HG02885 (cell line): ENCODE data around the gene E2F4.

Source experiments
- ATAC-seq: cut with Tn5 transposase; IDR thresholded peaks from one replicate; pipeline ENCODE4 v1.9.1; 2021; ENCODE audit warnings: mild to moderate bottlenecking; ENCODE audit not compliant: unreplicated experiment, poor library complexity

The E2F4 gene

GRCh38 chr16:67190041-67190440 is 1.9 kb upstream of the E2F4 start, which contains the start of gene EXOC3L1:
TSS of gene EXOC3L1 (minus strand) at chr16:67190136. CDS start at chr16:67189676, 460 bp downstream.
- no peak for ATAC-seq

- no peak for ATAC-seq
These were observed 1.2 kb upstream of the E2F4 start for GRCh38 chr16:67190448-67191399.

- ATAC-seq, result no peak
These were observed 452 bp upstream of the E2F4 start for GRCh38 chr16:67191411-67191994.

GRCh38 chr16:67192781-67193361 is 916 bp downstream of the E2F4 start:
- ATAC-seq, result no peak

- ATAC-seq, result no peak
These were observed 1.6 kb downstream of the E2F4 start for GRCh38 chr16:67193536-67193935.

- ATAC-seq, result no peak
These were observed 2.3 kb downstream of the E2F4 start for GRCh38 chr16:67194260-67194659.

- no peak for ATAC-seq
These were observed 3.7 kb downstream of the E2F4 start for GRCh38 chr16:67195676-67196075.

GRCh38 chr16:67196881-67197280 is 4.9 kb downstream of the E2F4 start:
- no peak for ATAC-seq

- ATAC-seq, result no peak
These were observed 5.7 kb downstream of the E2F4 start for GRCh38 chr16:67197704-67198103.

- no peak for ATAC-seq
These were observed 6.3 kb downstream of the E2F4 start for GRCh38 chr16:67198238-67198734.

- no peak for ATAC-seq
These were observed 7.3 kb downstream of the E2F4 start, which contains the start of gene ELMO3 for GRCh38 chr16:67199011-67199807. TSS of gene ELMO3 (plus strand) at chr16:67199131. CDS start at chr16:67199327, 196 bp downstream.

GRCh38 chr16:67199808-67200198 is 7.8 kb downstream of the E2F4 start:
- ATAC-seq, result no peak

- no peak for ATAC-seq
These were observed 8.5 kb downstream of the E2F4 start for GRCh38 chr16:67200491-67200890.

GRCh38 chr16:67201411-67202345 is 9.7 kb downstream of the E2F4 start:
- ATAC-seq, result no peak

- no peak for ATAC-seq
These were observed 10.5 kb downstream of the E2F4 start for GRCh38 chr16:67202426-67202825.

- ATAC-seq, result no peak
These were observed 11.1 kb downstream of the E2F4 start for GRCh38 chr16:67202956-67203493.

- ATAC-seq, result no peak
These were observed 12.1 kb downstream of the E2F4 start for GRCh38 chr16:67204076-67204475.

GRCh38 chr16:67206129-67206837 is 14.3 kb downstream of the E2F4 start:
- ATAC-seq, result no peak
